Stimulated activated CD8-positive, alpha-beta memory T cell treated with anti-CD3 and anti-CD28 coated beads, Interleukin-7, amount 100 ng/mL, for 48 hours (primary cell): ENCODE results near the gene SERPINB13.

Source experiments
- DNase-seq, 2 donors: peaks; one replicate each; pipeline ENCODE4 v3.0.0-alpha.2; 2020; ENCODE audit warnings: low read depth in 1 of 2; ENCODE audit errors: extremely low read depth in 1 of 2

Gene SERPINB13, protein sequence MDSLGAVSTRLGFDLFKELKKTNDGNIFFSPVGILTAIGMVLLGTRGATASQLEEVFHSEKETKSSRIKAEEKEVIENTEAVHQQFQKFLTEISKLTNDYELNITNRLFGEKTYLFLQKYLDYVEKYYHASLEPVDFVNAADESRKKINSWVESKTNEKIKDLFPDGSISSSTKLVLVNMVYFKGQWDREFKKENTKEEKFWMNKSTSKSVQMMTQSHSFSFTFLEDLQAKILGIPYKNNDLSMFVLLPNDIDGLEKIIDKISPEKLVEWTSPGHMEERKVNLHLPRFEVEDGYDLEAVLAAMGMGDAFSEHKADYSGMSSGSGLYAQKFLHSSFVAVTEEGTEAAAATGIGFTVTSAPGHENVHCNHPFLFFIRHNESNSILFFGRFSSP

DNA sequence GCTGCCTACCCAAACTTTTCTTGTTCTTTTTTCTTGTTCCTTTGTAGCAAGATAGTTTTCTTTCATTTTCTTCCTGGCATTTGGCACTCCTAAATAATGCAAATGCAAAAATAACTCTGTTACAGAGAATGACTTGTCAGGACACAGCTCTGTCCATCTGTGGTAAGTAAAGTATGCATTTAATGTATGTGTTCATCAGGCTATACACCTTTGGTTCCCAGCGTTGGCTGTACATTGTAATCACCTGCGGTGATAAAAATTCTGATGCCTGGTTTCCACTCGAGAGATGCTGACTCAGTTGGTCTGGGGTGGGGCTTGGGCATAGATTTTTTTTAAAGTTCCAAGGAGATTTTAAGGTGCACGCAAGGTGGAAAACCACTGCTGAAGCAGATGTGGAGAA, at the start of gene SERPINB13:
Gene SERPINB13 (plus strand): TSS at position 378 of the 400 bp plus-strand sequence. CDS start 1,325 bp downstream, outside the sequence.
- no peak for DNase-seq

DNA sequence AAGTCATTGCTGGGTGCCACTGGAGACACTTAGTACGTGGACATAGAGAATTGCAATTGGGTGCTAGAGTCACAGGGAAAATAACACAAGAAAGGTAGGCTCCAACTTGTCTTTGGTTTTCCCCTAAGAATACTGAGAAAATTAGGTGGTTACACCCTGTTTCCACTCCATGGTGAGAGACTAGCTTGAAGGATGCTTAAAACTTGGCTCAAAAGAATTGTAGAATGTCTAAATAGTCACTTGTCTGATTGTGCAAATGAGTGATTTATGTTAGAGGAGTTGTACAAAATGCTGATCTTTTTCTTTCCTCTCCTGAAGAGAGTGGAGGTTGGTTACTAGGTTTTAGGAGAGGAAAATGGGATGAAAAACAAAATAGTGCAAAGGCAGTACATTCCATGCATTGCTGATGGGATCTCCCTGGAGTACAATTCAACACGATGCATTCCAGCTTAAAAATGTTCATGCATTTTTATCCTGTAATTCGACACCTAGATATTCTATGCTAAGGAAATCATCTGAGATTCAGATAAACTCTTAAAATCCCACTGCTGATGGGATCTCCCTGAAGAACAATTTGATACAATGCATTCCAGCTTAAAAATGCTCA, 47.1 kb upstream of the SERPINB13 start:
- DNase-seq = no peak

DNA sequence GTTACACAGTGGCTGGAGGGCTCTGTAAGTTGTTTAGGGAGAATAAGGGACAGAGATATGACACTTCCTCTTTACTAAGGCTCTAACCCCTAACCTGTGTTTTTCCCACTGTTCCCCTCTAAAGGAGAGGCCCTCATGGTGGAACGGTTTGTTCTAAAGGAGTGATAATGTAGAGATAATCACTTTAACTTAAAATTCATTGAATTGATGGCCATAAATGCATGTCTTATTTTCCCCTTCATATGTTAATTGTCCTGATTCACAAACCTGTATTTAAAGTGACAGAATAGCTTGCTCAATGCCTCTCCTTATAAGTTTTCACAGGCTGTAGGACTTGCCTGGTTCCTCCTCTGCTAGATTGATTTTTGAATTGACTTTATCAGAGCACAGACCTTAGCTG, 45.1 kb upstream of the SERPINB13 start, which contains the start of gene SERPINB12:
Gene SERPINB12 (plus strand): TSS at position 301 of the 400 bp plus-strand sequence. CDS start 13,791 bp downstream, outside the sequence.
- no peak for DNase-seq

DNA sequence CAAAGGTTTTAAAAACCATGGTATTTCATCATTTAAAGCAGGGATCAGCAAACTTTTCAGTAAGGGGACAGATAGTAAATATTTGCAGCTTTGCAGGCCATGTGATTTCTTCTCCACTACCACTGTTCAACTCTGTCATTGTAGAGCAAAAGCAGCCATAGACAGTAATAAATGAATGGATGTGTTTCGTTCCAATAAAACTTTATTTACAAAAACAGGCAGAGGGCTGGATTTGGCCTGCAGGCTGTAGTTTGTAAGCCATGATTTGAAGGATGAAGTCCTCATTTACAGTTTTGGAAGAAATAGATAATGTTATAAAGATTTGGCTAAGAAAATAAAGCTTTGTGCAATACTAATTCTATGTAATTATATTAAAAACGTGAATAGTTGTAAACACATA, 43.1 kb upstream of the SERPINB13 start:
- no peak for DNase-seq

DNA sequence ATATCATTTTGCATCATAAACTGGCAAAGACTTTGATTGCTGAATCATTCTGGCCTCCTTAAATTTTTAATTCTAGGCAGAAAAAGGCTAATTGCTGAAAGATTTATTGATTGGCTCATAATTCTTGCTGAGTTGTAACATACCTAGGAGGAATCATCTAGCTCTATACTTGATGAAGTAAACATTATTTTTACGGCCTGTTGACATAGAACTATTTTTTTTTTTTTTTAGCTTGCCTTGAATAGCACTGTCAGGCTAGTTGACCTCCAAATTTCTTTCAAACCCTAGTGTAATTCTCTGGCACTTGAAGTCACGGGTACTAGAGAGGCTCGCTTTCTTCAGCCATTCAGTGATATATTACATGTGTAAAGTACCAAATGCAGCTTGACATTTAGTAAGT, 42.1 kb upstream of the SERPINB13 start:
- DNase-seq = no peak

DNA sequence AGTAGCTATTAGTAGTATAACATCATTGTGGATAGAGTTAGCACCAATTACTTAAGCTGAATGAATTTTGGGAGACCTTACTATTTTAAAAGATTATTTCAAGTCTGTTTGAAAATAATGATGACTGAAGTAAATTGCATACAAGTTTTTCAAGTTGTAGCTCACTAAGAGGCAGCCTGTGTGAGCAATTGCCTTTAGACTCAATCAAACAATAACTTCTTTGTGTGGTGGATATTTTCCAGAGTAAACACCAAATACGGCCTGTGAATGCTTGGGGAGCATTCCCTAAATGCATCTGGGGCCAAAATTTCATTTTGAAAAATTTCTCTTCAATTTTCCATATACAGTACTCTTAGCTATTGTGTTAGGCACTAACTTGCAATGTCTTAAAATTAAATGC, 37.1 kb upstream of the SERPINB13 start:
- DNase-seq = no peak

DNA sequence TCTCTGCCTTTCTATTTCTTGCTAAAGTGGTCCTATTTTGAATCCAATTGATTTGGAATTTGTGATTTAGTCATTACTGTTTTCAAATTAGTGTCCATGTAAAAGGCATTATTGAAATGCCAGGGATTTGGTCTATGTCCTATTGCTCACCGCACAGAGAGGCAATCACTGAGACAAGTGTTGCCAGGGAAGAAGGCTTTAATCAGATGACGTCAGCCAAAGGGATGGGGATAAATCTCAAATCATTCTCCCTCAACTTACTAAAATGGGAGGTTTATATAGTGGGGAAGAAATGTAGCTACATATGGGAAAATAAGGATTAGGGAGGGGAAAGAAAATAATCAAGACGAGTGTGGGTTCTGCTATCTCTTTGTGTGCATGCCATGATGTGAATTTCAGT, 35.4 kb upstream of the SERPINB13 start:
- no peak for DNase-seq

DNA sequence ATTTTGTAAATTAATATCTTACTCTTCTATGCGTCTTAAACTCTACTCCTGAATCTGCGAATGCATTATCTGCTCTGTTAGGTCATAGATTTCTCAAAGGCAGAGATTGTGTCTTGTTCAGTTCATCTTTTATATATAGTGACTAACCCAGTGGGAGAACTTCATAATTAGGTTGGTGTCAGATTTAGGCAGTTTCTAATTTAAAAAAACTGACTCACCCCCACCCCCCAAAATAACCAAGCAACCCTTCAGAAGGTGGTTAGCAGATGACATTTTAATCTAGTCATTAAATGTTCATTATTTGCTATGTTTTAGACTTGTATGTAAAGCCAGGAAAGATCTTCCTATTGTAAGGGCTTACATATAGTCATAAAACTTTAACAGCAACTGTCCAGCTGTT, 34.6 kb upstream of the SERPINB13 start:
- no peak for DNase-seq

DNA sequence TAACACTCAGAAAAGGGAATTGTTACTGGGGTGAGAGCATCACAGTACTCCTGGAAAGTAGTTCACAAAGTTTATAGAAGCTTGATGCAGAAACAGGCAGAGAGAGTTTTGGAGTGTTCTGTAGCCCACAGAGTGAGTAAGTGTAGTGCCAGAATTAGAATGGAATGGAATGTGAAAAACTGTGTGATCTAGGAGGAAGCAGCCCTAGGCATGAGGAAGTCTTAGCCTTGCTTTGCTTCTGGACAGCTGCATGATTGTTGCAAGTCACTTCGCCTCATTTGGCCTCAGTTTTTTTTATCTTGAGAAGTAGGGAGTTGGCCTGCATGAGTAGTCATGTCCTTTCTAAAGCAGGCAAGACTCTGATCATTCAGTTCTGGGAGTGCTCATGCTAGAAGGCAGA, 34.1 kb upstream of the SERPINB13 start:
- DNase-seq = no peak

DNA sequence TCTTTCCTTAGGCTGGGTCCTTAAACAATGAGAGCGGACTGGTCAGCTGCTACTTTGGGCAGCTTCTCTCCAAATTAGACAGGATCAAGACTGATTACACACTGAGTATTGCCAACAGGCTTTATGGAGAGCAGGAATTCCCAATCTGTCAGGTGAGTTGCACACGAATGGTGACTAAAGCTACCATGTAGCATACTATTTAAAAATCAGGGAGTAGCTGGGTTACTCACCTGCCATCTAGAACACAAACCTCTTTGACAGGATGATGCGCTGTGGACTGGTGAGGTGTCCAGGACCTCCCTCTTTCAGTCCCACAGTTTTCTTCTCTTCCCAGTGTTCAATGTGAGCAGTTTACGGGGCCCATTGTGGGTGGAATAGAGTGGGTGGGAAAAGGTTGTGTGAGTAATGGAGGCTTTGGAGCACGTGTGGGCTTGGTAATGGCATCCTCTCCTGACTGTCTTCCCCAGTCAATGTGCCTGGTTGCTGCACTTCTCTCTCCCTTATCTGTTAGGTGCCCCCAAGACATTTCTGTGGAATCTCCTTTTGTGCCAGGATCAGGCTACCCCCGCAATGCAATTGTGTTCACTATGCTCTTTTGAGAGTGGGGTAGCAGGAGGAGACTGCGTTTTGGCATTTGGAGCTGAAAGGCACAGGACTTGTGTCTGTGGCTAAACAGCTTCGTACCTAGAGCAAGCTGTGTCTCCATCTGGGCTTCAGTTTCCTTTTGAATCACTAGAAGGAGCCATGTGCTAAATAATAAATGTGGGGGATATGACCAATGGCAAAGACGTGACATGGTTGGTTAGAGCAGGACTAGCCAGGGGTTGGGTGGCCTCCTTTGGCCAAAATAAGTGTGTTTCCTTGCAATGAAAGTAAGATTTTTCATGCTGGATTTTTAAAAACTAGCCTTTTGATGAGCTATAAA, 27.3 kb upstream of the SERPINB13 start:
- DNase-seq = no peak

DNA sequence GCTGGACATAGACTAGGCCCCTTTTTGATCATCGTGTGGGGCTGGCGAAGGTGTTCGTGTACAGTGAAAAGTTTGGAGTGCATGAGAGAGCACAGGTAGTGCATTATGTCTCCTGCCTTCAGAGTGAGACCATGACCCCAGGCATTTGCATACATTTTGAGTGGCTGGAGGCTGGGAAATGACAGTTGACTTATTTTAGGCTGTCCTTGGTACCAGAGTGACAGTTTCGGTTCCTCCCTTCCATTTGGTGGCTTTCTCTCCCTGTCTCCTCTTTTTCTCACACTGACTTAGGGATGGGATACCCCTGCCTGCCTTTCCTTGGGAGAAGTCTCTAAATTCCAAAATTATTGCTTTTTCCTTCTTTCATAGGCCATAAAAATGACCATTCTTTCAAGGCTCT, 24.9 kb upstream of the SERPINB13 start:
- no peak for DNase-seq

DNA sequence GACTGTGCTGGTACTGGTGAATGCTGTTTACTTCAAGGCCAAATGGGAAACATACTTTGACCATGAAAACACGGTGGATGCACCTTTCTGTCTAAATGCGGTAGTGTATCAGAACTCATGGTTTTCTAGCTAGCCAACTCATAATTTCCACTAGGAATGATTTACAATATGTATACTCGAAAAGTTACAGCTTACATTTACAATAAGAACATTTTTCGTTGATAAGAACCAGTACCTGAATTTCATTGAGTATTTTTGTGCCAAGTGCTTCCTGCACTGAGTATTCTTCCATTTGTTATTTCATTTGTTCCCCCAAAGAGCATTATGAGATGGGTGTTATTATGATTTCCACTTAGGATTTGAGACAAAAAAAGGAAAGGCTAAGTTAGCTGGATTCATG, 23.1 kb upstream of the SERPINB13 start:
- no peak for DNase-seq

DNA sequence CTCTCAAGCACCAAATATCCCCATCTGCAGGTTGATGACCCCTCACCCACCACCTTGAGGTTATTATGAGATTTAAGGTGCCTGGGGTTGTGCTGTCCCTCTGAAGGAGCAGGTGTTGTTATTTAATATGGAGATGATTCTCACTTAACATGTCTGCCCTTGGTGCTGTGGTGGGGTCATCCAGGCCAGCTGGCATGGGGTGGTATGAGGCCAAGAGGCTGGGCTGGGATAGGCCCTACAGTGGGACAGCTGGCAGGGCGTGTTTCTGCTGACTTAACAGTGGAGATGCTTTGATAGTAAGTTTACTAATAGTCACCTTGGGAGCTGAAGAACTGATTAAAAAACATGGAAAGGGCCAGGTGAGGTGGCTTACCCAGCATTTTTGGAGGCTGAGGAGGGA, 22.6 kb upstream of the SERPINB13 start:
- DNase-seq = no peak

DNA sequence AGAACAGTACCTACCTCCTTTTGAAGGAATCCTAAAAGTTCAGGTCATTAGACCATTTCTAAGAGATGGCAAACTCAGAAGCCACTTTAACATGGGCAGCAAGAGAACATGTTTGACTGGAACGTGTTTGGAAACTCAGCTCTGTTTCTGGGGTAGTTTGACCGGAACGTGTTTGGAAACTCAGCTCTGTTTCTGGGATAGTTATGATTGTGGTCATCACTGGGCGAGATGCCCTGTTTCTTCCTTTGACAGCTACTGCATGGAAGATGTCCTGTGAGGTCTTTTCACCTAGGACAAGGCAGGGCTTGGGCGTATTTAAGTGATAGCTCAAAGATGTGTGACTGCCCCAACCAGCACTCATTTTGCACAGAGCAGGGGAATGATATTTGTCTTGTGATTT, 19.9 kb upstream of the SERPINB13 start:
- no peak for DNase-seq

DNA sequence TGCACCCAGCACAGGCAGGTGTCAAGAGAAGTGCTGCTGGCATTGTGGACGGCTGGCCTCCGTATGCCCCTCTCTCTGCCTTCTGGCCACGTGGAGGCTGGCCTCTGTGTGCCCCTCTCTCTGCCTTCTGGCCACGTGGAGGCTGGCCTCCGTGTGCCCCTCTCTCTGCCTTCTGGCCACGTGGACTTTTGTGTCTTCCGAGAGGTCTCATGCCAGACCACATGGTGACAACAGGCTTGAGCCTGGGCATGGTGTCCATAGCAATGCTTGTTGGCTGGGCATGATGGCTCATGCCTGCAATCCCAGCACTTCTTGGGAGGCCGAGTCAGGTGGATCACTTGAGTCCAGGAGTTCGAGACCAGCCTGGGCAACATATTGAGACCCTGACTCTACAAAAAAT, 19.3 kb upstream of the SERPINB13 start:
- DNase-seq = no peak

DNA sequence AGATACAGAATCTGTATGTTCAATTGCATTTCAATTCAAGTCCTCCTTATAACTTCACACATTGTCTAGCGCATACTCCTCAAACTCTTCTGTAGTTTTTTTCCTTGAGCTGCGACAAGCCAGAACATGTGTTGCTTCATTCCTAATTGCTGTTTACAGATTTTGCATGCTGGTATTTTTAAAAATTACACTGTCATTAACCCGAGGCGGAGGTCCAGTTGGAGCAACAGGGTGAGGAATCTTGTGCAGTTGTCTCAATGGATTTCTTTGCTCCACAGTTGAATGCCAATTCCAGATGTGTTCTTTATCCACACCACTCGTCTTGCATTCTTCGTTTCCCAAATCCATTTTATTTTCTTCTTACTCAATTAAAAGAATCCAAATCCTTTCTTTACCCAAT, 16.4 kb upstream of the SERPINB13 start:
- no peak for DNase-seq

DNA sequence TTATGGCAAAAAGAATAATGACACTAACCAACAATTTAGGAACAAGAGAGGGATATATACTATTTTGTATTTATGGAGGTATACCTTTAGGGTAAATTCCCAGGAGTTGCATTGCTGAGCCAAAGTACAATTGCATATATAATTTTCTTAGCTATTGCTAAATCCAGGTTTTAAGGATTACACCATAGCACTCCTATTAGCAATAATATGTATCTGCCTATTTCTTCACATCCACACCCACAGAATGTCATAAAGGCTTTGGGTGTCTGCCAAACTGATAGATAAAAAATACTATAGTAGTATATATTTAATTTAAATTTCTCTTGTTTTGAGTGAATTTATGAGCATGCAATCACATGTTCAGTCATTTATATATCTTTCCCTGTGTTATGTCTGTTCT, 11.5 kb upstream of the SERPINB13 start:
- DNase-seq = no peak

DNA sequence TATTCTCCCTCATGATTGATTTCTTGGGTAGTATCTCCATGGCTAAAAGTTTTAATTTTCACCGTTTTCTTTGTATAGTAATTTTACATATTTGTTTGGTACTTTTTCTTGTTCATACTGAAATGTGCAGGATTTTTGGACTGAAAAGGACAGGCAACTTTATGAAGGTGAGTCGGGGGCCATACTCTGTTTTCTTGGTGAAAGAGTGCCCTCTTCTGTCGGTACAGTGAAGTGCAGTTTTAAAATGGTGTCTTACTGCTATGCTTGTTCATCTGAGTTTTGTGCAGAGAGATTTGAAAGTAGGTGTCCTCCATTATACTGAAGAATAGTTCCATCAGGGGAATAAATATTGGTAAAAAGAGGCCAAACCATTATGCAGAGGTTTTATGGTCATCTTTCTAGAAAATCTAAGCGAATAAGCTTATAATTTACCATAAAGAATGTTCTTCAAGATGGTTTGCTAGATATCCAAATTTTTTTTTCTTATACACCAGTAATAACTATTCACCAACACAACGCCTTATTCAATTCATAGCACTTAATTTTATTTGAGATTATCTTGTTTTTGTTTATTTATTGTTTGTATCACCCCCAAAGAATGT, 8.7 kb upstream of the SERPINB13 start:
- DNase-seq = no peak

DNA sequence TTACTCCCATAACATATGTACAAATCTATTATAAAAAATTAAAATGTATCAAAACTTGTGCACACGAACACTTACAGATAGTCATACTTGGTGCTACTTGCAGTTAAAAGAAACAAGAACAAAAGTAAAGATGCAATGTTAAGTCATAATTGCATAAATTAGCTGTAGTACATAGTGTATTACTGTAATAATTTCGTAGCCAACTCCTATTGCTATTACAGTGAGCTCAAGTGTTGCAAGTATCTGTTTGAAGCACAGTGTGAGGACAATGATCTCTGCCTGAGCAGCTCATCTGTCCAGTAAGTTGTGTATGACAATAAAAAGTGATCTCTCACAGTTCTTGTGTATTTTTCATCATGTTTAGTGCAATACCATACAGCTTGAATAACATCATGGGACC, 7.5 kb upstream of the SERPINB13 start:
- DNase-seq = no peak

DNA sequence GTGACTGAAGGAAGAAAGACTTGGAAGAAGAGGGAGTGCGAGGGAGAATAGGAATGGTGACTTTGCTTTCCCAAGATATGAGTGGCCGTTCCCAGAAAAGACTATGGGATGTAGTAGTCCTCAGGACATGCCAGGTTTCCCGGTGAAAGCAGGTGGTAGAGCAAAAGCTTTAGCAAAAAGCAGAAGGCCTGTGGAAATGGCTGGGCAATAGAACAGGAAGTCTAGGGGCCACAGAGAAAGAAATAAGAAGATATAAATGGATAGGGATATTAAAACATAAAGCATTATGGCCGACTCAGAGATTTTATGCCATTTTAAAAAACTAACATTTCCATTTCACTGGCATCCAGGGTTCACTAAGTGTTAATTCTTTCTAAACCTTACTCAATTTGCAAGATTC, 1.2 kb upstream of the SERPINB13 start:
- DNase-seq = no peak

DNA sequence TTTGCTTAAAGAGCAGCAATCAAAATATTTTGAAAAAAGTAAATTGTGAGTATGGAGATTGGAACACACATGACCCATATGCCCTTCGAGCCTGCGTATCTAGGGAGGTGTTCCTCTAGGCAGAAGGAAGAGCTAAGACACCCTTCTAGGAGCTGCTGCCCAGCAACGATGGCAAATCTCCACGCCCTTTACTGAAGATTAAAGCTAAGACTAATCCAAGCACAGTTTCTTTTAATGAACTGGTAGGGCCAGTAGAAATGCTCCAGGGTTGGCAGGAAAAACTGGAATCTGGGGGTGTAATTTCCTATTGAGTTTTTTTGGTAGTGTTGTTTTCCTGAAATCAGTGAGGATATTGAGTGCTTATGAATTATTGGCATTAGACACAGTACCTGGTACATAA, 712 bp upstream of the SERPINB13 start:
- no peak for DNase-seq
